GM04503 (cell line): ENCODE measurements around the gene ZC3H12D.

Source experiments
- DNase-seq: peaks from one replicate; pipeline ENCODE4 v3.0.0-alpha.2; 2012; ENCODE audit warnings: low read depth

Gene ZC3H12D

DNA sequence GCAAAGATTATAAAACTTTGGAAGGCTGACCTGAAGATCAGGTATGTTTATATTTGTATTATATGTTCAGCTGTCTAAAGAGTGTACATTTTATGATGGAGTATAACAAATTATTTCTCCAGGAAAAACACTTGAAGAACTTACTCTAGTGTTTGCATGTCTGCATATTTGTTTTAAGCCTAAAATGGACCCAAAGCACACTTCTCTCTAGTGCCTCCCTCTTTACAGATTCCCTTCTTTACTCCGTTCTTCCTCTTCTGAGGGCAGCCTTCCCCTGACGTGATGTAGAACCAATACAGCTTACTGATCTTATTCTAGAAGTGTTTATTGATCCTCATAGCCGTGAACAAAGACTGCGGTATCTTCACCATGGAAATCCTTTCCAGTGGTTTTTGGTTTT lies 70.8 kb downstream of the ZC3H12D start:
- no peak for DNase-seq

DNA sequence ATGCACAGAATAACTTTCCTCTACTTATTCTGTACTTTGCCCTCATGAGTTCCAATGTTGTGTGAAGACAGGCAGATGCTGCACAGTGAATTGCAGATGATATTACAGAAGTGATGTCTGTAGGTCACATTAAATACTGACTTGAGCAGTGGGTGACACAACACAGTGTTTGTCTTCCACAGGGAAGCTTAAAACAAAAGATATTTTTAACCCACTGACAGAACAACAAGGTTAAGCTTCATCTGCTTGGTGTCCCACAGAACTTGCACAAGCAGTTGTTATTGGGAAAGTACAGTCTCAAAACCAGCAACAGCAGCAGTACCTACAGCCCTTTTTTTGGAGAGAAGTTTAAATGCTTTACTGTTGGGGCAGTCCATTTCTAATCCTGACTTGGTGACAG lies 74.3 kb downstream of the ZC3H12D start:
- no peak for DNase-seq

DNA sequence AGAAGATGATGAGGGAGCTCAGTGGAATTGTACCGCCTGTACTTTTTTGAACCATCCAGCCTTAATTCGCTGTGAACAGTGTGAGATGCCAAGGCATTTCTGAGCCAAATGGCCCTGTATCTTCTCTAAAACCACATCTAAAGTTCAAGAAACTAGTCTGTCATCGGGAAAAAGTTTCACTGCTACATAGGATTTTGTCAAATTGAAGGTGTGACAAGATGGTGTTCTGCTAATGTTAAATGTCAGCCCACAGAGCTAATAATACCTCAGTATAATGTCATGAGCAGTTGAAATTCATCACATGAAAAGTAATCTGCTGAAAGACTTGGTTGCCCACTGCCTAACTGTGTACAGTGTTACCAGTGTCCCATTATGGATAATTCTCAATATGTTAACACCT lies 75.2 kb downstream of the ZC3H12D start:
- DNase-seq: no peak

DNA sequence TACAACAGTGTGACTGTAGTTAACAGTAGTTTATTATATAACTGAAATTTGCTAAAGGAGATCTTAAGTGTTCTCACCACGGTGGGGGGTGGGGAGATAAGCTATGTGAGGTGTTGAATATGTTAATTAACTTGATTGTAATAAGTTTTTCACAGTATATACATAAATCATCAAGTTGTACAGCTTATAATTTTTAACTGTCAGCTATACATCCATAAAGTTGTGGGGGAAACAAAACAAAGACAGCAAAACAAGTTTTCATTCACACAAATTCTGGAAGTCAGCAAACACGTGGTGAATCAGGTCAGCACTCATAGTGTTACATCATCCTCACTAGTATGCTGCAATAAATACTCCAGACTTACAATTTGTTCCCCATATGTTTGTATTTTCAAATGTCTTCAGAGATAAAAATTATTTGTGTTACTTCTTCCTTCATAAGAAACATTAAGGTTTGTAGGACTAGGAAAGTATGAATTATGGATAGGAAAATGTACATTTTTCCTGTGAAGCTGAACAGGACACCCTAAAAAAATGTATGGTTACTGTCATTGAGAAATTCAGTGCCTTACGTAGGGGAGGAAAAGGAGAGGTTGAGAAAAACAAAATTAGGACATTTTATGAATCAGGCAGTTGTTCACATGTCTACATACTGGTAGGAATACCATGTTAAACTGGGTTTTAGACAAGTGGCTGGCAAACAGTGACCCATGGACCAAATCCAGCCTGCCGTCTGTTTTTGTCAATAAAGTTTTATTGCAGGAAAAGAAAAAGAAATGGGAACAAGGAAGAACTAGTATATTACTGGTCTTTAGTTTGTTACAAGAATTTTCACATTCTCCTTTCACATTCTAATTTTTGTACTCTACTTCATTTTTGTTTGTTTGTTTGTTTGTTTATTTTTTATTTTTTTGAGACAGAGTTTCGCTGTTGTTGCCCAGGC lies 78.7 kb downstream of the ZC3H12D start:
- DNase-seq: no peak

DNA sequence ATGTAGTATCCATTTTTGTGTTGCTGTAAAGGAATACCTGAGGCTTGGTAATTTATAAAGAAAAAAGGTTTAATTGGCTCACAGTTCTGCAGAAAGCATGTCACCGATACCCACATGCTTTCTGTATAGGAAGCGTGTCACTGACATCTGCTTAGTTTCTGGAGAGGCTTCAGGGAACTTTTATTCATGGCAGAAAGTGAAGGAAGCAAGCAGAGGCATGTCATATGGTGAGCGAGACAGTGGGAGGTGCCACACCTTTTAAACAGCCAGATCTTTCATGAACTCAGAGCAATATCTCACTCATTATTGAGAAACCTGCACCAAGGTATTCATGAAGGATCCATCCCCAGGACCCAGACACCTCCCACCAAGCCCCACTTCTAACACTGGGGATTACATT lies 81.3 kb downstream of the ZC3H12D start:
- DNase-seq: no peak

DNA sequence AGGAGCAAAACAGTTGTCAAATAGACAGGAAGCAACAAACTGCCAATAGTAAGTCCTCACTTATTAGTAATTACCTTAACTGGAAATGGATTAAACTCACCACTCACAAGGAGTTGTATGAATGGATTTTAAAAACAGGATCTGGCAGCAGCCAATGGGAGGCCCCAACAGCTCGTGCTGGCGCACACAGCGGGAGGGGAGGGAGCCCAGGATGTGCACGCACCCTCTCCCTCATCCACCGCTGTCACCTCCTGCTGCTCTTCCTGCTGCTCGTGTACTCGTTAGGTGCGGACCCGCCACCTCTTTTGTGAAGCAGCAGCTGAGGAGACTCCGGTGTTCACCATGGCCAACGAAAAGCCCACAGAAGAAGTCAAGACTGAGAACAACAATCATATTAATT lies 84.8 kb downstream of the ZC3H12D start, which contains the start of gene SUMO4:
TSS of gene SUMO4 (plus strand) at position 213 of the 400 bp plus-strand sequence. CDS start at position 343, 130 bp downstream.
- no peak for DNase-seq

DNA sequence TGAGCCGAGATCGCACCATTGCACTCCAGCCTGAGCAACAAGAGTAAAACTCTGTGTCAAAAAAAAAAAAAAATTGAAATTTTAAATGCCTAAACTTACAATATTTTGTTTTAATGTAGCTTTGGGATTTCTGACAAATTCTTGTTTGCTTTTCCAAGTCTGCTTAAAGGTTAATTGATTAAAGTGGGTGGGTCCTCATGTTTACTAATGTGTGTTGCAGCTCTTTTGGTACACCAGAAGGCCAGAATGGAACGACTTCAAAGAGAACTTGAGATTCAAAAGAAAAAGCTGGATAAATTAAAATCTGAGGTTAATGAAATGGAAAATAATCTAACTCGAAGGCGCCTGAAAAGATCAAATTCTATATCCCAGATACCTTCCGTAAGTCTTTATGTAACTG lies 87.4 kb downstream of the ZC3H12D start:
- DNase-seq: no peak
